Rectal smooth muscle tissue (tissue), 1 donor: Measurements from ENCODE around the gene ZMIZ1.

Source experiments
- H3K27ac ChIP-seq: one replicate; pipeline ENCODE4 v1.7.0; 2013; ENCODE audit warnings: low read depth, low read length, inconsistent platforms
- H3K27me3 ChIP-seq: one replicate; pipeline ENCODE4 v1.7.0; 2013; ENCODE audit warnings: low read length; ENCODE audit not compliant: control insufficient read depth, insufficient read depth
- H3K36me3 ChIP-seq: one replicate; pipeline ENCODE4 v1.7.0; 2013; ENCODE audit warnings: low read length; ENCODE audit not compliant: control insufficient read depth, insufficient read depth
- H3K4me1 ChIP-seq: one replicate; pipeline ENCODE4 v1.7.0; 2013; ENCODE audit warnings: low read length; ENCODE audit not compliant: control insufficient read depth, insufficient read depth
- H3K4me3 ChIP-seq: one replicate; pipeline ENCODE4 v1.7.0; 2013; ENCODE audit warnings: low read length
- H3K9ac ChIP-seq: one replicate; pipeline ENCODE4 v1.7.0; 2013; ENCODE audit warnings: low read length

ZMIZ1 gene

GRCh38 chr10:79074732-79075131 is 6.0 kb downstream of the ZMIZ1 start:
- Histone ChIP-seq H3K4me3 (peak overlapping the region; percentile 38), H3K36me3 (no peaks in the 10 kb centered on the region), H3K27ac (peak overlapping the region; percentile 16), H3K27me3 (no peaks in the 10 kb centered on the region), H3K4me1 (peaks cover 62% of the 10 kb centered on the region), H3K9ac (no peak overlapping the region)

GRCh38 chr10:79075418-79075817 is 6.7 kb downstream of the ZMIZ1 start:
- Histone ChIP-seq H3K36me3 (no peaks in the 10 kb centered on the region), H3K27ac (no peak overlapping the region), H3K4me3 (no peak overlapping the region), H3K9ac (no peak overlapping the region), H3K27me3 (no peaks in the 10 kb centered on the region), H3K4me1 (peaks cover 65% of the 10 kb centered on the region)

GRCh38 chr10:79077488-79078173 is 8.9 kb downstream of the ZMIZ1 start:
- Histone ChIP-seq H3K9ac (no peak overlapping the region), H3K27me3 (no peaks in the 10 kb centered on the region), H3K27ac (no peak overlapping the region), H3K4me3 (peak overlapping the region; percentile 0), H3K36me3 (no peaks in the 10 kb centered on the region), H3K4me1 (peaks cover 79% of the 10 kb centered on the region)

GRCh38 chr10:79078367-79079053 is 9.7 kb downstream of the ZMIZ1 start:
- Histone ChIP-seq H3K9ac (no peak overlapping the region), H3K36me3 (no peaks in the 10 kb centered on the region), H3K4me3 (no peak overlapping the region), H3K4me1 (peaks cover 79% of the 10 kb centered on the region), H3K27ac (no peak overlapping the region), H3K27me3 (no peaks in the 10 kb centered on the region)

DNA sequence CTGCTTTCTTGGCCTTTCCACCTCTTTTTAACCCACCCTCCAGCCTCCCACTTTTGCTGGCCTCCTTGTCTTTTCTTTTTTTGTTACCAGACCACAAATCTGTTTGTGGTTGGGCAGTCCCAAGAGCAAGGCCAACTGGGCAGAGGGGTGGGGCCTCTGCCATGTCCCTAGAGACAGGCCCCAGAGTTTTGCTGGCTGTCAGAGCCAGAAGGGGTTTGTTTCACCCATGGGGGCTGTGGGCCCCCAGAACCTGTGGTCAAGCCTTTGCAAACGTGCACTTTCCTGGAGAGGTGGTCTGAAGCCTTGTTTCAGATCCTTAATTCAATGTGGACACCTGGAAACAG is 10.3 kb downstream of the ZMIZ1 start:
- no peak overlapping the region for H3K27ac ChIP-seq
- no peaks in the 10 kb centered on the region for H3K27me3 ChIP-seq
- no peaks in the 10 kb centered on the region for H3K36me3 ChIP-seq
- no peak overlapping the region for H3K9ac ChIP-seq
- no peak overlapping the region for H3K4me3 ChIP-seq
- peaks cover 79% of the 10 kb centered on the region for H3K4me1 ChIP-seq

GRCh38 chr10:79079490-79080355 is 11.0 kb downstream of the ZMIZ1 start:
- peaks cover 78% of the 10 kb centered on the region for H3K4me1 ChIP-seq
- H3K4me3 ChIP-seq, result peak overlapping the region; percentile 38
- H3K9ac ChIP-seq, result no peak overlapping the region

DNA sequence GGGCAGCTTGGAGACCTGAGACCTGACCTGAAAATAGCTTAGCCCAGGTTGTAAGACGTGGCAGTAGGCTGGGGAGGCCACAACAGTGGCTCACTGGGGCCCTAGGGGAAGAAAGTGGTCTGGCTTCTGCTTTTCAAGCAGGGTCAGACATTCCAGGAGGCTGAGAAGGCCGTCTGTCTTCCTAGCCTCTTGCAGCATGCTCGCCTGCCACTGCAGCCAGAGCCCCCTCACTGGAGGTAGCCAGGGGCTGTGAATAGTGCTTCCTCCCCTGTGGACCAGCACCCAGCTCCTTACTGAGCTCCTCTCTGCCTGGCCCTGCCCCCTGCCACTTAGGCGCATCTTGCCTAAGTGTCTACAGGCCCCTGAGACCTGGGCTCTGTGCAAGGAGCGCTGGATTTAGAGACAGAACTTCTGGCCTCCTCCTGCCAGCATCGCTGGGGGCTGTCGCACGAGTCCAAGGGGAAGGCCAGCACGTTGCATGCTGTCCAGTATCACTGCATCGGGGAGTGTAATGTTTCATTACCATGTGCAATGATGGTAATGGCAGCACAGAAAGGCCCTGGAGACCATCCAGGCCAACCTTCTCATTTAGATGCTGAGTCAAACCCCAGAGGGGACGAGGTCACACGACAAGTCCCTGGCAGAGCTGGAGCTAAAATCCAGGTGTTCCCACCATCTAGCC is 12.7 kb downstream of the ZMIZ1 start:
- Histone ChIP-seq H3K4me3 (no peak overlapping the region), H3K36me3 (no peaks in the 10 kb centered on the region), H3K4me1 (peaks cover 65% of the 10 kb centered on the region), H3K27ac (no peak overlapping the region), H3K9ac (no peak overlapping the region), H3K27me3 (no peaks in the 10 kb centered on the region)

More at GRCh38 chr10:79079490-79080355, 11.0 kb downstream of the ZMIZ1 start:
- no peaks in the 10 kb centered on the region for H3K36me3 ChIP-seq
- H3K27me3 ChIP-seq, result no peaks in the 10 kb centered on the region
- H3K27ac ChIP-seq, result peak overlapping the region; percentile 26

GRCh38 chr10:79082035-79082373 is 13.2 kb downstream of the ZMIZ1 start:
- H3K4me1 ChIP-seq, result peaks cover 61% of the 10 kb centered on the region
- H3K9ac ChIP-seq, result no peak overlapping the region
- H3K36me3 ChIP-seq, result no peaks in the 10 kb centered on the region
- no peak overlapping the region for H3K4me3 ChIP-seq
- no peak overlapping the region for H3K27ac ChIP-seq
- no peaks in the 10 kb centered on the region for H3K27me3 ChIP-seq

DNA sequence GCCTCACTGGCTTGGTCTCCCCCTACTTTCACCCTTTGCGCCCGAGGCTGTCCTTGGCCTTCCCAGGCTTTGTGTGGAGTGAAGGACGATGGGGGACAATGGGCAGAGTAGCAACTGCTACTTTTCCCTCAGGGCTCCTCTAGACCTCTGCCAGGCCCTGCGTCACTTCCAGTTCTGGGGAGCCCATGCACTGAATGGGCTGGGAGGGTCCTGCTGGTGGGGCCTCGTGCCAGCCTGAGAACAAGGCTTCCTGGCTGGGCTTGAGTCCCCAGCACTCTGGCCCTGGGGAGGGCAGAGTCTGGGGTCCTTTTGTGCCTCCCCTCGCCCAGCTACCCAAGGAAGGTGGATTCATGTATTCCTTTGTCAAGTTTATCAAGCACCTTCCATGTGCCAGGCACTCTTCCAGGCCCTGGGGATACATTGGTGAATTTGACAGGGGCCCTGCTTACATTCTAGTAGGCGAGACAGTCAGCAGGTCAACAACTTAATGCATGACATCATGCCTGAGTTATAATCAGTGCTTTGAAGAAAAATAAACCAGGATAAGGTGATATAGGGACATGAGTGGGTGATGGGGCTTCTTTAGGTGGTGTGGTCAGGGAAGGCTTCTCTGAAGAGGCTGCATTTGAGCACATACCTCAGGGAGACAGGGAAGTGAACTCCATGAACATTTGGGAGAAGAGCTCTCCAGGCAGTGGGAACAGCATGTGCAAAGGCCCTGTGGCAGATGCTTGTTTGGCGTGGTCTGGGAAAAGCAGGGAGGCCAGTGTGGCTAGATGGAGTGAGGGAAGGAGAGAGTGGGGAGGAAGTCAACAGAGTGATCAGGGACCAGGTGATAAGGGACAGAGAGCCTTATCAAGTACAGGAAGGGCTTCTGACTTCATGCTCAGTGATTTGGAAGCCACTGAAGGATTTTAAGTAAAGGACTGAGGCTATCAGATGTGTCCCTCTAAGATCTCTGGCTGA is 14.1 kb downstream of the ZMIZ1 start:
- Histone ChIP-seq H3K4me1 (peaks cover 63% of the 10 kb centered on the region), H3K36me3 (no peaks in the 10 kb centered on the region), H3K27me3 (no peaks in the 10 kb centered on the region), H3K9ac (no peak overlapping the region), H3K27ac (peak overlapping the region; percentile 79), H3K4me3 (peak overlapping the region; percentile 11)

GRCh38 chr10:79084012-79084971 is 15.5 kb downstream of the ZMIZ1 start:
- Histone ChIP-seq H3K4me1 (peaks cover 64% of the 10 kb centered on the region), H3K36me3 (no peaks in the 10 kb centered on the region), H3K4me3 (no peak overlapping the region), H3K9ac (peak overlapping the region; percentile 6), H3K27ac (peak overlapping the region; percentile 79), H3K27me3 (no peaks in the 10 kb centered on the region)
